ENCODE measurements around the gene ASIC1. TPM values are rescaled to one million over a fixed set of nuclear protein-coding genes. Genes with fewer than 3 reads are reported as not detected.

Gene ASIC1
- total RNA-seq, 1 donor from 2014 or later, result 15.5 TPM

GRCh38 chr12:50103767-50104321 is 46.4 kb downstream of the ASIC1 start, which contains the start of gene GPD1:
Gene GPD1, plus strand, starts transcription at chr12:50104008. Its CDS starts 43 bp downstream, at chr12:50104051.
- peak in 1 of 2 donors; percentile 74 for DNase-seq (ENCODE audit: low spot score in 2 of 2)
- no peak for FAIRE-seq

- no peak for FAIRE-seq
- no peak for DNase-seq (ENCODE audit: low spot score in 2 of 2)
Measured at GRCh38 chr12:50104417-50105366, 47.3 kb downstream of the ASIC1 start.

- no peak for DNase-seq (ENCODE audit: low spot score in 2 of 2)
- FAIRE-seq, result no peak
Measured at GRCh38 chr12:50105913-50106450, 48.6 kb downstream of the ASIC1 start.

GRCh38 chr12:50106907-50107306 is 49.5 kb downstream of the ASIC1 start:
- no peak for FAIRE-seq
- no peak for DNase-seq (ENCODE audit: low spot score in 2 of 2)

- FAIRE-seq, result no peak
Measured at GRCh38 chr12:50107416-50108268, 50.2 kb downstream of the ASIC1 start.

GRCh38 chr12:50109319-50109718 is 51.9 kb downstream of the ASIC1 start:
- FAIRE-seq, result no peak
- no peak for DNase-seq (ENCODE audit: low spot score in 2 of 2)

More at GRCh38 chr12:50107416-50108268, 50.2 kb downstream of the ASIC1 start:
- DNase-seq (ENCODE audit: low spot score in 2 of 2), result no peak

- FAIRE-seq, result no peak
- no peak for DNase-seq (ENCODE audit: low spot score in 2 of 2)
Measured at GRCh38 chr12:50110127-50110761, 52.8 kb downstream of the ASIC1 start.

GRCh38 chr12:50110762-50111351 is 53.5 kb downstream of the ASIC1 start:
- FAIRE-seq, result no peak

GRCh38 chr12:50111395-50111692 is 53.9 kb downstream of the ASIC1 start:
- FAIRE-seq (no peak), DNase-seq (ENCODE audit: low spot score in 2 of 2) (no peak)

More at GRCh38 chr12:50110762-50111351, 53.5 kb downstream of the ASIC1 start:
- no peak for DNase-seq (ENCODE audit: low spot score in 2 of 2)

- DNase-seq (ENCODE audit: low spot score in 2 of 2) (peak; percentile 90 to 96), FAIRE-seq (peak; percentile 98)
Measured at GRCh38 chr12:50111693-50112455, 54.5 kb downstream of the ASIC1 start, which contains the start of gene COX14. Gene COX14, plus strand, starts transcription at chr12:50112236. Its CDS starts 7,808 bp downstream, at chr12:50120044.

GRCh38 chr12:50112456-50113218 is 55.2 kb downstream of the ASIC1 start:
- no peak for FAIRE-seq
- DNase-seq (ENCODE audit: low spot score in 2 of 2), result peak in 1 of 2 donors; percentile 43

GRCh38 chr12:50117057-50117622 is 59.7 kb downstream of the ASIC1 start:
- FAIRE-seq (no peak), DNase-seq (ENCODE audit: low spot score in 2 of 2) (no peak)

- FAIRE-seq (no peak), DNase-seq (ENCODE audit: low spot score in 2 of 2) (no peak)
Measured at GRCh38 chr12:50119387-50119786, 62.0 kb downstream of the ASIC1 start.

- FAIRE-seq (no peak), DNase-seq (ENCODE audit: low spot score in 2 of 2) (no peak)
Measured at GRCh38 chr12:50120521-50120920, 63.1 kb downstream of the ASIC1 start.

- FAIRE-seq, result no peak
- no peak for DNase-seq (ENCODE audit: low spot score in 2 of 2)
Measured at GRCh38 chr12:50120953-50121352, 63.6 kb downstream of the ASIC1 start.

GRCh38 chr12:50121641-50122040 is 64.2 kb downstream of the ASIC1 start:
- DNase-seq (ENCODE audit: low spot score in 2 of 2) (no peak), FAIRE-seq (no peak)

- DNase-seq (ENCODE audit: low spot score in 2 of 2), result no peak
- FAIRE-seq, result no peak
Measured at GRCh38 chr12:50123203-50123602, 65.8 kb downstream of the ASIC1 start.

GRCh38 chr12:50127546-50127945 is 70.2 kb downstream of the ASIC1 start:
- DNase-seq (ENCODE audit: low spot score in 2 of 2) (no peak), FAIRE-seq (no peak)
